H1 (cell line): ENCODE data around the gene VN1R4. TPM values are rescaled to one million over a fixed set of nuclear protein-coding genes. Genes with fewer than 3 reads are reported as not detected.
"Not testable (repeated sequence)": the region's sequence is repeated elsewhere in the genome, so short reads cannot be mapped to it uniquely, and the experiment has no call there.

Experiments
- CTCF ChIA-PET: fragments of 300-600 bp; sonication (Branson Sonifier 250); formaldehyde crosslinking; loops from one replicate; lab custom pipeline; 2021; ENCODE audit not compliant: partially characterized antibody; lab: Charles Lee
- POLR2A ChIA-PET: fragments of 300-600 bp; sonication (Branson Sonifier 250); formaldehyde crosslinking; loops from one replicate; lab custom pipeline; 2021; ENCODE audit warnings: inconsistent platforms; ENCODE audit not compliant: partially characterized antibody; lab: Charles Lee
- DNase-seq, 2 experiments: peaks; one replicate each; pipeline versions ENCODE4 v3.0.0 to v3.0.0-alpha.2; 2010 to 2022; ENCODE audit warnings: low spot score in 2 of 2, low read depth in 1 of 2, mixed read lengths in 1 of 2
- FAIRE-seq: peaks from 2 replicates; lab custom pipeline; 2011; peaks lifted over from hg19 to GRCh38; lab: Jason Lieb, UNC
- H2AFZ ChIP-seq: 2 replicates; pipeline ENCODE4 v1.8.1; 2012; ENCODE audit warnings: low read length, inconsistent platforms
- H2AK5ac ChIP-seq: 2 replicates; pipeline ENCODE4 v1.6.1; 2013; ENCODE audit warnings: low read depth, low read length
- H2BK120ac ChIP-seq: replicated peaks from 2 replicates; pipeline ENCODE3; 2013; ENCODE audit warnings: low read depth, low read length, inconsistent platforms
- H2BK12ac ChIP-seq: 2 replicates; pipeline ENCODE4 v1.6.1; 2013; ENCODE audit warnings: low read depth, low read length
- H2BK15ac ChIP-seq: 2 replicates; pipeline ENCODE4 v1.6.1; 2013; ENCODE audit warnings: low read length
- H2BK20ac ChIP-seq: 2 replicates; pipeline ENCODE4 v1.6.1; 2013; ENCODE audit warnings: low read length
- H2BK5ac ChIP-seq: 2 replicates; pipeline ENCODE4 v1.6.1; 2013; ENCODE audit warnings: low read depth, low read length
- H3K14ac ChIP-seq: 2 replicates; pipeline ENCODE4 v1.6.1; 2013; ENCODE audit warnings: inconsistent platforms; ENCODE audit not compliant: insufficient read length
- H3K18ac ChIP-seq: 2 replicates; pipeline ENCODE4 v1.6.1; 2013; ENCODE audit warnings: low read length; ENCODE audit errors: extremely low read depth
- H3K23ac ChIP-seq: 2 replicates; pipeline ENCODE4 v1.6.1; 2013; ENCODE audit warnings: inconsistent platforms; ENCODE audit not compliant: insufficient read length
- H3K23me2 ChIP-seq: 2 replicates; pipeline ENCODE4 v1.6.1; 2013; ENCODE audit warnings: low read depth, low read length
- H3K27ac ChIP-seq: 2 replicates; pipeline ENCODE4 v1.6.1; 2011; ENCODE audit warnings: low read depth, low read length, inconsistent platforms
- H3K27me3 ChIP-seq, 4 experiments: replicated peaks in 1 of 4; 1 replicate in 1 of 4; 2 replicates in 3 of 4; pipeline versions ENCODE4 v1.6.1 to v1.8.1; 2011 to 2013; ENCODE audit warnings: low read length in 3 of 4, mild to moderate bottlenecking in 3 of 4, inconsistent platforms in 2 of 4, mixed read lengths in 2 of 4, moderate library complexity in 1 of 4; ENCODE audit not compliant: control insufficient read depth in 3 of 4, insufficient read depth in 3 of 4; ENCODE audit errors: extremely low read depth in 1 of 4
- H3K36me3 ChIP-seq, 4 experiments: 2 replicates each; pipeline versions ENCODE4 v1.6.1 to v1.8.1; 2011 to 2013; ENCODE audit warnings: mild to moderate bottlenecking in 4 of 4, low read length in 3 of 4, moderate library complexity in 2 of 4, control low read depth in 1 of 4, inconsistent platforms in 1 of 4; ENCODE audit not compliant: insufficient read depth in 4 of 4, control insufficient read depth in 2 of 4
- H3K4ac ChIP-seq: replicated peaks from 2 replicates; pipeline ENCODE3; 2013; ENCODE audit warnings: low read length, low read depth, mixed read lengths, inconsistent platforms; ENCODE audit not compliant: insufficient read length
- H3K4me1 ChIP-seq, 4 experiments: replicated peaks in 1 of 4; 1 replicate in 1 of 4; 2 replicates in 3 of 4; pipeline versions ENCODE4 v1.6.1 to v1.8.1; 2011 to 2013; ENCODE audit warnings: low read length in 3 of 4, inconsistent platforms in 2 of 4, mixed read lengths in 1 of 4; ENCODE audit not compliant: insufficient read depth in 4 of 4, control insufficient read depth in 3 of 4
- H3K4me2 ChIP-seq, 2 experiments: 2 replicates each; pipeline versions ENCODE4 v1.6.1 to v1.8.1; 2011 to 2013; ENCODE audit warnings: low read depth in 2 of 2, low read length in 2 of 2, control low read depth in 1 of 2, inconsistent platforms in 1 of 2, mild to moderate bottlenecking in 1 of 2; ENCODE audit not compliant: insufficient read depth in 1 of 2
- H3K4me3 ChIP-seq, 4 experiments: fragments of 200-600, 300-600 bp in 1 of 4; sonication (generic), shearing (Covaris generic), sonication (Bioruptor Twin) in 1 of 4; 2 replicates each; pipeline versions ENCODE4 v1.5.1 to v1.8.1; 2011 to 2016; ENCODE audit warnings: low read length in 4 of 4, low read depth in 3 of 4, control low read depth in 2 of 4, inconsistent platforms in 2 of 4, mild to moderate bottlenecking in 2 of 4, mixed read lengths in 1 of 4, moderate library complexity in 1 of 4; ENCODE audit not compliant: insufficient read depth in 2 of 4; ENCODE audit errors: extremely low read depth in 1 of 4
- H3K56ac ChIP-seq: replicated peaks from 2 replicates; pipeline ENCODE3; 2013; ENCODE audit warnings: low read depth, mild to moderate bottlenecking, mixed read lengths, low read length, inconsistent platforms; ENCODE audit not compliant: insufficient read length
- H3K79me1 ChIP-seq: 2 replicates; pipeline ENCODE4 v1.6.1; 2013; ENCODE audit warnings: low read depth, low read length, control low read depth
- H3K79me2 ChIP-seq, 2 experiments: 2 replicates each; pipeline versions ENCODE4 v1.6.1 to v1.8.1; 2012 to 2013; ENCODE audit warnings: low read length in 2 of 2, mild to moderate bottlenecking in 2 of 2, inconsistent platforms in 1 of 2; ENCODE audit not compliant: insufficient read depth in 2 of 2, control insufficient read depth in 1 of 2
- H3K9ac ChIP-seq, 4 experiments: replicated peaks in 1 of 4; 1 replicate in 1 of 4; 2 replicates in 3 of 4; pipeline versions ENCODE4 v1.6.1 to v1.8.1; 2011 to 2013; ENCODE audit warnings: low read depth in 3 of 4, low read length in 3 of 4, control low read depth in 2 of 4, mild to moderate bottlenecking in 2 of 4, moderate library complexity in 2 of 4, inconsistent platforms in 1 of 4; ENCODE audit errors: extremely low read depth in 1 of 4
- H3K9me3 ChIP-seq, 2 experiments: 2 replicates each; pipeline versions ENCODE4 v1.6.1 to v1.8.1; 2012 to 2013; ENCODE audit warnings: mild to moderate bottlenecking in 2 of 2, moderate library complexity in 2 of 2, control low read depth in 1 of 2, inconsistent platforms in 1 of 2, low read depth in 1 of 2, low read length in 1 of 2, mixed read lengths in 1 of 2; ENCODE audit not compliant: insufficient read depth in 2 of 2
- H4K20me1 ChIP-seq, 2 experiments: replicated peaks in 1 of 2; 2 replicates each; pipeline versions ENCODE3 to v1.8.1; 2011 to 2013; ENCODE audit warnings: inconsistent platforms in 2 of 2, low read length in 2 of 2, mild to moderate bottlenecking in 1 of 2; ENCODE audit not compliant: insufficient read depth in 2 of 2, control insufficient read depth in 1 of 2
- H4K5ac ChIP-seq: 2 replicates; pipeline ENCODE4 v1.6.1; 2013; ENCODE audit warnings: low read length, low read depth, mixed read lengths, inconsistent platforms; ENCODE audit not compliant: insufficient read length
- H4K8ac ChIP-seq: 2 replicates; pipeline ENCODE4 v1.8.0; 2013; ENCODE audit warnings: mild to moderate bottlenecking, moderate library complexity, low read length, inconsistent platforms; ENCODE audit not compliant: insufficient read depth; ENCODE audit errors: extremely low read depth
- H4K91ac ChIP-seq: replicated peaks from 2 replicates; pipeline ENCODE3; 2013; ENCODE audit warnings: low read length, mixed read lengths, inconsistent platforms; ENCODE audit not compliant: insufficient read length
- whole genome bisulfite sequencing, 2 experiments: shearing (Covaris generic) in 1 of 2; methylation state at CpG; one replicate each; pipeline versions ENCODE4 v1.1.6 to v1.1.7; 2013 to 2015; ENCODE audit warnings: low lambda C conversion rate in 2 of 2, mixed read lengths in 2 of 2, inconsistent platforms in 1 of 2, low coverage in 1 of 2, missing lambda C conversion rate in 1 of 2; ENCODE audit not compliant: insufficient replicate concordance in 2 of 2, insufficient coverage in 1 of 2, insufficient read length in 1 of 2; ENCODE audit errors: extremely low coverage in 1 of 2, missing lambda C conversion rate in 1 of 2; 5-methylcytosine and 5-hydroxymethylcytosine counted together
- polyA plus RNA-seq, 7 experiments: library from polyadenylated mRNA; depleted of rRNA in 3 of 7; stranded (reverse) in 5 of 7; unstranded in 2 of 7; fragments of >200 nt in 5 of 7; fragments of 200-250 nt in 2 of 7; gene quantifications; 1 replicate in 5 of 7; 2 replicates in 1 of 7; 4 replicates in 1 of 7; pipeline versions ENCODE4 v1.2.1 to v1.2.3, GENCODE V29; 2011 to 2013; ENCODE audit warnings: missing spikeins in 2 of 7, mixed read lengths in 2 of 7
- total RNA-seq: library from RNA; stranded (reverse); fragmentation: NEBNext Ultra II Directional; extraction: Animal tissue kit (Norgen Biotek cat#: 25700); gene quantifications from 2 replicates; pipeline ENCODE4 v1.2.1, GENCODE V29; 2021

Gene VN1R4
- total and polyA plus RNA-seq, 2 of the 8 experiments (the other 6 are each of a cell fraction or from before 2014, with no cell fraction given): not detected

DNA sequence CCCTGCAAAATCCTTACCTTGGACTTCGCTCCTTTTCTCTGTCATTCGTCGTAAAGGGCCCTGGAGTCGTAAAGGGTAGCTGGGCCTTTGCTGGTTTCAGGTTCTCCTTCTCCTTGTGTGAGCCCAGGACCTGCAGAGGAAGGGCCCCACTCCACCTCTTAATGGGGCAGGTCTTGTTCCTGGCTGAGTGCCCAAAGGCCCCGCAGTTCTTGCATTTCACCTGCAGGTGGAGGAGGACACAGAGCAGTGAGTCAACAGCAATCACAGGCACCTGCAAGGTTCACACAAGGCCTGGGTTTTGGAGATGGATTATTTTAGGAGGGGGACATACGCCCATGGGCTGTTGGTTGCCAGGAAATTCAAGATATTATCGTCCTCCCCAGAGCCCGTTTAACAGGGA, 33.8 kb upstream of the VN1R4 start:
- H3K4me2 ChIP-seq, H4K91ac ChIP-seq, H3K18ac ChIP-seq, H2AFZ ChIP-seq, H2AK5ac ChIP-seq, H3K36me3 ChIP-seq, H3K79me1 ChIP-seq, H3K4ac ChIP-seq, H4K20me1 ChIP-seq, H3K27me3 ChIP-seq, H3K79me2 ChIP-seq, H3K4me3 ChIP-seq, H3K56ac ChIP-seq, H2BK12ac ChIP-seq, H3K23me2 ChIP-seq, POLR2A ChIA-PET, H4K5ac ChIP-seq, H3K9ac ChIP-seq, H3K27ac ChIP-seq, H2BK15ac ChIP-seq, H2BK120ac ChIP-seq, H4K8ac ChIP-seq, H2BK20ac ChIP-seq, H3K9me3 ChIP-seq, H3K4me1 ChIP-seq, H3K23ac ChIP-seq, DNase-seq, H2BK5ac ChIP-seq, H3K14ac ChIP-seq: not testable (repeated sequence)
- CTCF ChIA-PET: interaction anchor here (1.6 kb wide), 1 partner anchor 12 kb away, joined by 7 read pairs; no protein-coding TSS in a partner anchor
- WGBS, 2 experiments: 86% methylated on average over 1 of the region's 8 CpGs; no CpG with 5 or more reads in 1 of the 2 experiments
- peak; percentile 100 for FAIRE-seq
